HG03280 (cell line): ENCODE measurements around the gene SCEL.
"Not testable (repeated sequence)": the region's sequence is repeated elsewhere in the genome, so short reads cannot be mapped to it uniquely, and the experiment has no call there.

ENCODE experiments used
- ATAC-seq: cut with Tn5 transposase; IDR thresholded peaks from one replicate; pipeline ENCODE4 v1.9.1; 2021; ENCODE audit warnings: mild to moderate bottlenecking, moderate library complexity; ENCODE audit not compliant: unreplicated experiment

SCEL gene

GRCh38 chr13:77535448-77535847, at the start of gene SCEL:
Gene SCEL, plus strand, starts transcription at chr13:77535706. Its CDS starts 20,170 bp downstream, at chr13:77555876.
- ATAC-seq = no peak

- no peak for ATAC-seq
These were observed 45.8 kb upstream of the SCEL start for GRCh38 chr13:77489566-77490337.

- ATAC-seq = no peak
These were observed 42.5 kb upstream of the SCEL start for GRCh38 chr13:77492982-77493381.

- ATAC-seq = no peak
These were observed 41.3 kb upstream of the SCEL start for GRCh38 chr13:77494226-77494625.

- no peak for ATAC-seq
These were observed 38.2 kb upstream of the SCEL start for GRCh38 chr13:77497350-77497749.

GRCh38 chr13:77497835-77498234, 37.7 kb upstream of the SCEL start:
- ATAC-seq = no peak

- ATAC-seq = peak; percentile 73
These were observed 33.3 kb upstream of the SCEL start for GRCh38 chr13:77502104-77502720.

- ATAC-seq = no peak
These were observed 32.1 kb upstream of the SCEL start for GRCh38 chr13:77503398-77503797.

- ATAC-seq = no peak
These were observed 28.6 kb upstream of the SCEL start for GRCh38 chr13:77506874-77507273.

- ATAC-seq = no peak
These were observed 27.4 kb upstream of the SCEL start for GRCh38 chr13:77507931-77508776.

GRCh38 chr13:77508959-77509620, 26.4 kb upstream of the SCEL start:
- ATAC-seq = no peak

GRCh38 chr13:77510156-77510555, 25.4 kb upstream of the SCEL start:
- ATAC-seq = no peak

- ATAC-seq = no peak
These were observed 24.0 kb upstream of the SCEL start for GRCh38 chr13:77511552-77511951.

GRCh38 chr13:77513719-77514335, 21.7 kb upstream of the SCEL start:
- peak; percentile 74 for ATAC-seq

- ATAC-seq = peak; percentile 86
These were observed 21.2 kb upstream of the SCEL start for GRCh38 chr13:77514336-77514726.

- ATAC-seq = no peak
These were observed 19.7 kb upstream of the SCEL start for GRCh38 chr13:77515785-77516184.

GRCh38 chr13:77516342-77516789, 19.1 kb upstream of the SCEL start:
- ATAC-seq = no peak

GRCh38 chr13:77518266-77518665, 17.2 kb upstream of the SCEL start:
- no peak for ATAC-seq

GRCh38 chr13:77519396-77519795, 16.1 kb upstream of the SCEL start:
- ATAC-seq = not testable (repeated sequence)

GRCh38 chr13:77519808-77520207, 15.7 kb upstream of the SCEL start:
- ATAC-seq = no peak

- no peak for ATAC-seq
These were observed 14.3 kb upstream of the SCEL start for GRCh38 chr13:77521194-77521593.
